Uterus (tissue), 2 donors: ENCODE measurements around the gene RAB26.

ENCODE experiments used
- CTCF ChIP-seq, 4 experiments: fragments of 200-600 bp in 2 of 4; fragments of 450-650 bp in 2 of 4; sonication (generic) in 2 of 4; IDR thresholded peaks; one replicate each; pipeline ENCODE4 v1.5.1; 2016 to 2019; ENCODE audit warnings: antibody characterized with exemption in 4 of 4, mild to moderate bottlenecking in 2 of 4, moderate library complexity in 1 of 4
- POLR2A ChIP-seq, 2 donors: fragments of 450-650 bp; IDR thresholded peaks; one replicate each; pipeline ENCODE4 v1.6.1; 2016; ENCODE audit warnings: antibody characterized with exemption in 2 of 2, mild to moderate bottlenecking in 1 of 2, moderate library complexity in 1 of 2

GRCh38 chr16:2179576-2179975, 31.2 kb downstream of the RAB26 start:
- TF ChIP-seq CTCF (IDR thresholded peaks at IDR 0.05) (no peak), POLR2A (IDR thresholded peaks at IDR 0.05) (no peak)
